Measurements from ENCODE around the gene TBPL1.
A peak's percentile ranks its signal among the peaks of the same experiment; 100 is the strongest.

The TBPL1 gene

DNA sequence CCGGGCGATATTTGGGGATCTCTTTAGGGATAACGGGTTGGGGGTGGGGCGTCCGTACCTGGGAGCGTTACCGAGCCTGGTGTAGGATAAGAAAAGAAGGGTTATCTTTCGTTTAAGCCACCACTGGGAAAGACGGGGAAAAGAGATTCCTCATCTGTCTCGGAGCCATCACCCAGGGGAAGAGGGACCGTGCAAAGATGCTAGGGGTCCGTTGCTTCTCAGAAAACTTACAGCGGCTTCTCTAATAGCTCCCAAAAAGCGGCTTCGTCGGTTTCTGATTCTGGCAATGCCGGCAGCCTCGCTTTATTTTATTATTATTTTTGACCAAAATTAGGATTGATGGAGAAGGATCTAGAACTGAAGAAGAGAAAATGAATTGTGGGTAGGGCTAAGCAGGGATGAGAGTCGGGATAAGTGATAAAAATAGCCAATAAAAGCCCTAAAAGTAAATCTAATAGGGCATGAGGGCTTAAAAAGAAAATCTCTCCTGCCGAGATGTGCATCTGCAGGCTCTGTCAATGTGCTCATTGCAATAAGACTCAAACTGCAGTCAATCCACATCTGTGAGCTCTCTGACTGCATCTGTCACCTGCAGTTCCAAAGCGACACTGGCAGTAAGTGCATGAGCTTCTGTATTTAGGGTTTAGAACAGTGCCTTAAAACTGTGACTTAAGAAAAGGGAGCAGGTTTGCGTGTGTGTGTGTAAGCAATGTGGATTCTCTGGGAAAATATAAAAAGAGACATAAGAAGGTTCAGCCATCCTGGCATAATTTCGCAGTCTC is 801 bp downstream of the TBPL1 start:
- DNase-seq (ENCODE audit: low read depth, low spot score) = no peak

DNA sequence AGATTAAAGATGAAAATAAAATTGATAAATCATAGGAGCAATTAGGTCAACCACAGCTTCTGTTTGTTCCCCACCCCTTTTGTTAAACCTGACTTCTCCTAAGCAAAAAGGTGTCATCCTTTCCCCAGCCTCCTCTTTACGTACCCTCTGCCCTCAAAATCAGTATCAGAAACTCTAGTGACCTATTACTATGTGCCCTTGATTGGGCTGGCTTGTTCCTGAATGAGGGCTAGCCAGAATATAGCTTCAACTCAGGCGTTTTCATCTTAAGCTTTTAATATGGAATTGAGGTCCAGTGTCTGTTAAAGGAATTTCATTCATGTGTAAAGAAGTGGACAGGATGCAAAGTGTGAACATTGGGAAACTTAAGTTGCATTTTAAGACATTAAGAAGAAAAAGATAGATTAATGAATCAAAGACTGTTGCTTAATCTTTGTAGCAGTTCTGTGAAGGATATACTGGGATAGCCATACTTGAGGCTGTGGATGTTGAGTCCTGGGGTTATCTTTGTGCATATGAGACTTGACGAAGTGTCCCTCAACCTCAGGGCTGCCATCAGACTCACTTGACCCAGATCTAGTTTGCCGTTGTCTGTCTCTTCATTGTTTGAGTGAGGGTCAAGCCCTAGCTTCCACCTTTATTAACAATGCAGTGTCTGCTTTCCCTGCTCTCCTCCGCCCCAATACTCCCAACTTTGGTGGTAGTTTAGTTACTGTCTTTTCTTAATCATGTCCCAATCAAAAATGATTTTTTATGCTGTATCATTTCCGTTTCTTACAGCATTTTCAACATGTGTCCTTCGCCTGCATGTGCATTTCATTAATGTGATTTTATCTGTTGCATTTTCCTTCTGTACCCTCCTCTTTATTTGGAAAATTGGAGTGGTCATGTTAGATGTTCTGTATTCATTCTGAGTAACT is 1.9 kb downstream of the TBPL1 start:
- DNase-seq (ENCODE audit: low read depth, low spot score) = no peak

DNA sequence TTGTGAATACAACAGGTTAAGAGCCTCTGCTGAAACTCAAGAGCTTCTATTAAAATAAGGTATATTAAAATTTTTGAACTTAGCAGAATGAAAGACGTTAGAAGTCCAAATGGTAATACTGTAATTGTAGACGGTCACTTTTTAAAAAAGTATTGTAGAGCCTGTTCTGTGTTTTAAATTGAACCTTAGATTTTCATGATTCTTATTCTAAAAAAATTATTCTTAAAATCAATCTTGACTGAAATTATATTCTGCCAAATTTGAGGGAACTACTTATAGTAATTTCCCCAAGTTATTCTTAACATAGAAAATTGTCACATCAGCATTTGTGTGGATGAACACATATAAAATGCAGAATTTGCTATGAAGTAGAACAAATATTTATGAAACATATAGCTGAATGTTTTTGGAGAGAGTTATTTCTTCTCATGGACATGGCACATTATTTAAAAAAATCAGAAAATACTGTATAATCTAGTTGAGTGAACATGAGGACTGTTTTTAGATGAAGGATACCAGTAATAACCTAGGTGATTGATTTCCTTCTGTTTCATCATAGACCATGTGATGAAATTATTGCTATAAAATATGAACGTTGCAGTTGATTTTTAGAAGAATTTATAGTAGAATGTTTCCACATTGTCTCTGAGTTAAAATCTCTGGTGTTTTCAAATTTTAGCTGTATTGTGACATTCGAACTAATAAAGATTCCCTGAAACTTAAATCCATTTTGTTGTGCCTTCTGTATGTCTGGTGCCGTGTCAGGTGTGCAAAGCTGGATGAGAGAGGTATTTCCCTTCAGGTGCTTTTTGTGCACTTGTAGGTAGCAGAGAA is 2.8 kb downstream of the TBPL1 start:
- no peak for DNase-seq (ENCODE audit: low read depth, low spot score)

DNA sequence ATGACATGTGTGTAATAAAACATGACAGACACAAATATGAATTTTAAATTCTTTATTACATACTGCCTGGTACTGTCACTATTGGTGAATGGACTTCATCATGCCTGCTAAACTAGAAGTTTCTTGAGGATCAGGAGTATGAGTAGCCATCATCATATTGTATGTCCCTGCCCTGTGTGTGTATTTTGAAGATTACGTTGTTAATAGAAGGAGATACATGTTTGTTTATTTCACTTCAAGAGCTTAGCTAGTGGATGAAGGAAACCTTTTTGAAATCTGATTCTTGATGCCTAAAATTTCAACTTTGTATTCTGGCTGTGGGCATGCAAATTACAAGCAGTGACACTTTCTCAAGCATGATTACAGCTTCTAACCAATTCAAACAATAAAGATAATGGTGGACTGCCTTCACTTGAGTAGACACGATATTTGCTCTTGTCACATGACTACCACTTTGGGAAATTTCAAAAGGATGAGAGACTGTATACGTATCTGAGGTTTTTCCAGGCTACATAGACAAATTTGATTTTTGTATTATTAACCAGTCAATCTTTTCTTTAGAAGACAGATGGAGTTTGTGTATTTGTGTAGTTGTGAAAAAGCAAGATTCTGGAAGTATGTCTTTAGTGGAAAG is 3.5 kb downstream of the TBPL1 start:
- no peak for DNase-seq (ENCODE audit: low read depth, low spot score)

DNA sequence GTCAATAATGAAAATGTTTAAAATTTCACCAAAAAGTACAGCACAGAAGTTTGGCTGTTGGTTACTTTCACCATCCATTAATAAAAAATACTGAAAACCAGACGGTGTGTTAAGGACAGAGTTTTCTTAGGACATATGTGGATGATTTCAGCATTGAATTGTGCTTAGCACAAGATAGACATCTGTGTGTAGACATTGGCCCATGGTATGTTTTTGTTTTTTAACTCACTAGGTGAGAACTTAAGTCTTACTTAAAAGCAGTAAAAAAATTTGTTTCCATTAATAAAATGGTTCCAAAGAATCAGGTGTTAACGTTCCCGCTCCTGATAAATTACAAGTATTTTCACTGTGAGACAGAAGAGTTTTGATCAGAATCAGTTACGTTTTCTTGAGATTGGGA is 4.2 kb downstream of the TBPL1 start:
- DNase-seq (ENCODE audit: low read depth, low spot score) = no peak

DNA sequence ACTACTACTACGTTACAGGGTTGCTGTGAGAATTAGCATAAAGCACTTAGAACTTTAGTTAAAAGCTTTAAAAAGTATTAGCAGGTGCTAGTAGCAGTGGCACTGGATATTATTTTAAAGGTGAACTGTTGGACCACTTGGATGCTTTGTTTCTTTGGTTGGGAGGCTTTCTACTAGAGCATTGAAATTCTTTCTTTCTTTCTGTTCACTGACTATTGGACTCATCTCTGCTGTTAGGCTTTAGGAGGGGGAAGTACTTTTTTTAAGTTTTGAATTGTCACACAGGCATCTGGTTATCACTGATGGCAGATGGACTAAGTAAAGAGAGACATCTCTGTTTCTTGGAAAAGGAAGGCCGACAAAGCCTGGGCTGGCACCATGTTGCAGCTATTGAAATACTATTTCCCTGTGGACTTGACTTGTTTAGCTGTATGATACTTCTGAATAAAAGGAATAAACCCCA is 4.8 kb downstream of the TBPL1 start:
- no peak for DNase-seq (ENCODE audit: low read depth, low spot score)

DNA sequence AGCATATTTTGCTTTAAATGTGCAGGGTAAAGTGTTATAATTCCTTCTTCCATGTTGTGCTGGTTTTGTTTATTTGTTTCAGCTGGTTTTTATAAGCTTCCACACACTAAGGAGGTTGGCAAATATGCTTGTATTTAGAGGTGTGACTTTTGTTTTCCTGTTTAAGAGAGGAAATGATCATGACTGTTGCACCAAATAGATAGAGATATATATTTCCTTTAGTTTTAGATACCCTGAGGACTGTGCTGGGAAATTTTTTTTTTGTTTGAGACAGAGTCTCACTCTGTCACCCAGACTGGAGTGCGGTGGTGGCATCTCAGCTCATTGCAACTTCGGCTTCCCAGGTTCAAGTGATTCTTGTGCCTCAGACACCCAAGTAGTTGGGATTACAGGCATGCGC is 5.8 kb downstream of the TBPL1 start:
- no peak for DNase-seq (ENCODE audit: low read depth, low spot score)

DNA sequence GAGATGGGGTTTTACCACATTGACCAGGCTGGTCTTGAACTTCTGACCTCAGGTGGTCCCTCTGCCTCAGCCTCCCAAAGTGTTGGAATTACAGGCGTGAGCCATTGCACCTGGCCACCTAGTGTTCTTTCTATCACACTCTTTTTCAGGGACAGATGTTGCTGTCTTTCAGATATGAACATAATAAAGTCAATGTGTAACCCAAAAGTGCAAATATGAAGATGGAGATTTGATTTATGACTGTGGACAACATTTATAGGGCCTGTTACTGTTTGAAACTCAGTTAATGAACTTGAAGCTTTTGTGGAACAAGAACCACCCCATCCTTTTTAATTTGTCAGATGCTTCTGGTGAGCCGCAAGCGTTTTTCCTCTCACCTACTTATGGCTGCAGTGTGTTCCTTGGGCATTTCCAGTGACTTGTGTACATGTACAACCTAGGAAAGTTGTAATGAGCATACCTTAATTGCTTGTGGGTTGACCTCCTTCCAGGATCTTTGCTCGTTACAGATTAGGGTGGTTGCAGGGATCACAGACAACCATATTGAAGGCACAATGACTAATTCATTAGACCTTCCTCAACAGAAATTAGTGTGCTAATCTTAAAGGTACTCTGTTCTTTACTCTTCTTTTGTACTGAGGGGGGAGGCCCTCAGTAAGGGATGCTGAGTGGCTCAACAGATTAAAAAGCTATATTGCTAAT is 6.8 kb downstream of the TBPL1 start:
- no peak for DNase-seq (ENCODE audit: low read depth, low spot score)

DNA sequence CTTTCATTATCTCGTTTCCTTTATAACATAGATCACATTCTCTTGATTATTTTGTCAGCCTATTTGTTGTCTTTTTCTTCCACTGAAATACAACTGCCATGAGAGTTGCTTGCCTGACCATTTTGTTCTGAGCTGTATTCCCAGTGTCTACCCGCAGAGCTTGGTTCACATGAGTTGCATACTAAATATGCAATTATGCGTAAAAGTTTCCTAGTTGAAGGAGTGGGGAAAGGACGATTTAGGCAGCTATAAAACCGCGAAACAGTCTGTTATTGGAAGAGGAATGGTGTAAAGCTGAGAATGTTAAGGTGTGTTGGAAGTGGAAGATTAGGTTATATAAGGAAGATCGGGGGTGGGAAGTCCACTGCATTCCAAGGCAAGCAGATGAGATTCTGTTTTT is 8.8 kb downstream of the TBPL1 start:
- DNase-seq (ENCODE audit: low read depth, low spot score) = no peak

DNA sequence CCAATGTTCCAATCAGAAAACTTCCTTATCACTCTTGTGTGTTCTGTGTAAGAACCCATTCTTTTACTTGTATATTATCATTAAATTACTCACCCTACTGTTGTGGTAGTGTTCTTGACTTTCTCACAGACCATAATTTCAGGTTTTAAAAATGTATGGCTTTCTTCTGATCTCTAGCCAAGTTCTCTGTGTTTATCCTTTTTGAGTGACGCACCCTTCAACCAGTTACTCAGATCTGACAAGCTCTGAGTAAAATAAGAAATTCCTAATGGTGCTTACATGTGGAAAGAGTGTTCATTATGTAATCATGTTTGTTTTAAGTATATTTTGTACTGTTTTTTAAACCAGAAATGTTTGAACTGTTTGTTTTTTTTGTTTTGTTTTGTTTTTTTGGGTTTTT is 11.0 kb downstream of the TBPL1 start:
- no peak for DNase-seq (ENCODE audit: low read depth, low spot score)

DNA sequence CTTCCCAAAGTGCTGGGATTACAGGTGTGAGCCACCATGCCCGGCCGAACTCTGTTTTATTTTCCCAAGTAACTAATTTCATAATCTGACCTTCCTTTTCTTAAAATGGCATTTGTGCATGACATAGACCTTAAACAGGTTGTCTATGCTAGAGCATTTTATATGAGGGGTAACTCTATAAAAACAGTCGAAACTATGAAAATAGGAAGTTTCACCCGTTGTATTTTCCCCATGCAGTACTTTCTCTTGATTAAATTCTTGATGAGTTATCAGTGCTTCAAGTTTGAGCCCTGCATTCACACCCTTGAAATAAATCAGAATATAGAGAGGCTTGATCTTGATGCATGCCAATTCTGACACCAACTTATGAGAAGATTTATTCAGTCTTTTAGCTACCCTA is 11.7 kb downstream of the TBPL1 start:
- no peak for DNase-seq (ENCODE audit: low read depth, low spot score)

DNA sequence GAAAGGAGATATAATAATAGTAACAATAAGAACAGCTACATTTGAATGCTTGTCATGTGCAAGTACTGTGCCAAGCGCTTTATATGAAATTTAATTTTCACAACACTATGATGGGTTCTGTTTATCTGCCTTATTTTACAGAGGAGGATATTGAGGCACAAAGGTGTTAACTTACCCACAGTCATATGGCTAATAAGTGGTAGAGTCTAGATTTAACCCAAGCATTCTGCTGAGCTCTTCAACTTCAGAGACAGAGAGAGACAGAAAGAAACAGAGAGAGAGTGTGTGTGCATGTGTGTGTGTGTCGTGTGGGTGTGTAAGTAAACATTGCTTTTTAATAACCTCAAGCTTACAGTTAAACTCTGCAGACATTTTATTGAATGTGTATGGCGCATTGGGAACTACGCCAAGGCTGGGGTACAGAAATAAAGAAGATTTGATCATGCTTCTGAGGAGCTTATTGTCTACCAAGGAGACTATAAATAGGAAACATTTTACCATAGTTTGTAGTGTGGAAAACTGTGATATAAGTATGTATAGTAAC is 12.9 kb downstream of the TBPL1 start:
- DNase-seq (ENCODE audit: low read depth, low spot score) = no peak

DNA sequence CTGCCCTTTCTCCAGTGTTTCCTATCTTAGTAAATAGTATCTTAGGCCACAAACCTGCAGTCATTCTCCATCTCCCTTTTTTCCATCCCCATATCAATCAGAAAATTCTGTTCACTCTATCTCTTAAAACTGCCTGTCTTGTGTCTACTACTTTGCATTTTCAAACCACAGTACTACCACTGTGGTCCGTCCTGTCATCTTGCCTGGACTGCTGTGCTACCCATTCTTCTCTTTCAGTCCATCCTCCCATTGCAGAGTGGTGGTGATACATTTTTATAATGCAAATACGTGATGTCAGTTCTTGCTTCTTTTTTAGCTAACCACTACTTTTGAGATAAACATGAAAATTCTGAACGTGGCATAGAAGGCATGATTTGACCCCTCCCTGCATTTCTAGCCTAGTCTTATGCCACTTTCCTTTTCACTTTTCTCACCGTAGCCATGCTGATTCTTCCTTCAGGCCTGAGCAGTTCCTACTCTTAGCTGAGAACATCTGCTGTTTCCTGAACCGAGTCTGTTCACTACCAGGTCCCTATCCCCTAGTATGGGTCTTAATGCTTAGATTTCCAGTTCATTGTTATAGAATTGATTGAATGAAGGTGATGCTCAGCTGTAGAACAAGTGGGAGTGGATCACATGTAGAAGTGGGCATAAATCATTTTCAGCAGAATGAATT is 13.8 kb downstream of the TBPL1 start:
- no peak for DNase-seq (ENCODE audit: low read depth, low spot score)

DNA sequence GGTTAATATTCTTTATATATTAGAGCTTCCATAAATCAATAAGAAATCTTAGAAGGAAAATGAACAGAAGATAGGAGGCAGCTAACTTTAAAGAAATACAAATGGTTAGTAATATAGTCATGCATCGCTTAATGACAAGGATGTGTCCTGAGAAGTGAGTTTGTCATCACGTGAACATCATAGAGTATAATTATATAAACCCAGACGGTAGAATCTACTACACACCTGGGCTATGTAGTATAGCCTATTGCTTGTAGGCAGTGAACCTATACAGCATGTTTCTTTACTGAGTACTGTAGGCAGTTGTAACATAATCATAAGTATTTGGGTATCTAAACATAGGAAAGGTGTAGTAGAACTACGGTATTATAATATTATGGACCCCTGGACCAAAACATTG is 14.3 kb downstream of the TBPL1 start:
- no peak for DNase-seq (ENCODE audit: low read depth, low spot score)

DNA sequence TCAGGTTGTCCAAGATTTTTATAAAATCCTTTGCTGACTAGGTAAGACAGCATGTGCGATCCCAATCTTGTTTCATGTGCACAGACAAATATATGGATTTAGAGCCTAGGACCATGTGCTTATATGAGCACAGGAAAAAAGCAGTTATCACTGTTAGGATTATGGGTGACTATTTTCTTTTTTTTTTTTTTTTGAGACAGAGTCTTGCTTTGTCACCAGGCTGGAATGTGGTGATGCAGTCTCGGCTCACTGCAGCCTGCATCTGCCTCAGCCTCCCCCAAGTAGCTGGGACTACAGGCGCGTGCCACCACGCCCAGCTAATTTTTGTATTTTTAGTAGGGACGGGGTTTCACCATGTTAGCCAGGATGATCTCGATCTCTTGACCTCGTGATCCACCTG is 14.8 kb downstream of the TBPL1 start:
- DNase-seq (ENCODE audit: low read depth, low spot score) = peak; percentile 14

DNA sequence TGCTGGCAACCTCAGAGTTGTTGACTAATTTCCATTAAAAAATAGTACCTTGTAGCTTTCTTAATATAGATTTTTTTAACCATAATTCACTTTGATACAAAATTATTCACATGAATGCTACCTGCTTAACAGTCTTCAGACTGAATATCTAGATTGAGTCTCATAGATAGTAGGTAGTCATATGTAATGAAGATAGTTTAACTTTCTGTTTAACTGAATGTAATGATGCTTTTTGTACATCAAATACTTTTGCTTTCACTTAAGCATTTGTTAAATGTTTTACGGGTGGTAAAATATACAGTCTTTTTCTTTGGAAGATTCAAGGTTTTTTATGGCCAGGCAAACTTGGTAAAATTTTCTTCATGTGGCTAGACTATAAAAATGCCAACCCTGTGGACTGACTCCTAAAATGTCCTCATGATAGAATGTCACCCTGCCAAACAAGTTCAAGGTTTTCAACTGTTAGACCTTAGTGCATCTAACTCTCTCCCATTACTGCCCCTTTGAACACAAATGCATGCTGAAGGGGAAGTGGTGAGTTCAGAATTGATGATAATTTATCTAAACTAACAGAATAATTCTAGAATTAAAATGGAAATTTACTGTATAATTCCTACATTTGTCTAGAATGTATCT is 16.4 kb downstream of the TBPL1 start:
- DNase-seq (ENCODE audit: low read depth, low spot score) = no peak

DNA sequence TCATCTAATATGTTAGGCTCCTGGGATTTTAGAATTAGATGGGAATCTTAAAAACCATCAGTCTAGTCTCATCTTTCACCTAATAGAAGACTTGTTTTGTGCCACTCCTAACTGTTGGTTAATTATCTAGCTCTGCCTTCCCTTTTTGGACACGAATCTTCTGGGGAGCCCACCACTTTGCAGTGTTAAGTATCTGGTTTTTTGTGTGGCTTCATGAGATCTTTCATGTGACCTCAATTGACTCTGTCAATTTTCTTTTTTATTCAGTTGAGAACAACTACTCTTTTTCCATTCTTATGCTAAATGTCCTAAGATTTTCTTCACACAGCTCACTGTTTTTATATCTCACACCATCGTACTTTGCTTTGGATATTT is 16.9 kb downstream of the TBPL1 start:
- DNase-seq (ENCODE audit: low read depth, low spot score) = no peak

DNA sequence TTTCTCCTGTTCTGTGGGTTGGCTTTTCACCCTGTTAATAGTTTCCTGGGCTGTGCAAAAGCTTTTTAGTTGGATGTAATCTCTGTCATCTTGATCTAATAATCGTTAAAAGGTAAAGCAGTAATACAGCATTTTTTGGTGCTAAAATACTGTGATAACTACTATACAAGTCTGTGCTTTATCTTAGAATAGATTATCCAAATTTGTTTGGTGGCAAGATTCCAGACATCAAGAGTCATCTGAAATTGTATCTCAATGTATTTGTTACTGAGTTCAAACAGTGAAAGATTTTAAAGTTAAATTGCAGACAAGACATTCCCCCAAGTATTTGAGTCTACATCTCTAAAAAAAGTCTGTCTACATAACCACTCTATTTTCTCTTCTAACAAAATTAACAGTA is 18.8 kb downstream of the TBPL1 start:
- DNase-seq (ENCODE audit: low read depth, low spot score) = no peak

DNA sequence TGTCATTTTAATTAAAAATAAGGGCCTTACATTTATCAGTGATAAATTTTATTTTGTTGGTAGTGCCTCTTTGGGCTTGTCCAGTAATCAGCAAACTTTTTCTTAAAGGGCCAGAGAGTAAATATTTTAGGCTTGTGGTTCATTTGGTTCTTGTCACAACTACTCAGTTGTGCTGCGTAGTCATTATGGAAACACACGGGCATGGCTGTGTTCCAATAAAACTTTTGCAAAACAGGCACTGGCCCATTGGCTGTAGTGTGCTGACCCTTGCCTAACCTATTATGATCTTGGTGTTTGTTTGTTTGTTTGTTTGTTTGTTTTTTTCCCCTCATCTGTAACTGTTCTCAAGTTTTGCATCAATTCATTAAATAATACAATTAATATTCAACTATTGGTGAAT is 19.4 kb downstream of the TBPL1 start:
- no peak for DNase-seq (ENCODE audit: low read depth, low spot score)

Data from ELF-1 (cell line).